K562 (cell line): ENCODE results near the gene SIM2. TPM values are rescaled to one million over a fixed set of nuclear protein-coding genes. Genes with fewer than 3 reads are reported as not detected.
A peak's percentile ranks its signal among the peaks of the same experiment; 100 is the strongest.

Experiments used
- ATAC-seq: fragments of 200-7000 bp; cut with Tn5 transposase; 3 replicates; pipeline ENCODE4 v1.9.1; 2020; ENCODE audit warnings: moderate library complexity
- BruUV-seq: library from RNA; stranded (reverse); fragments of 400-500 nt; replicated peaks from 2 replicates; lab custom pipeline; 2021; lab: Mats Ljungman, UMichigan
- CTCF ChIA-PET: fragments of 300-600 bp; formaldehyde crosslinking; extraction: SDS; loops from one replicate; lab custom pipeline; 2021; ENCODE audit warnings: low intra/inter-chr PET ratio; lab: Yijun Ruan, JAX
- POLR2A ChIA-PET: fragments of 300-600, 350-650 bp; sonication (Branson Sonifier 250); formaldehyde crosslinking; extraction: SDS; loops from one replicate; lab custom pipeline; 2021; ENCODE audit warnings: antibody characterized with exemption, inconsistent platforms; lab: Yijun Ruan, JAX
- DNase-seq, 4 experiments: peaks; one replicate each; pipeline versions ENCODE4 v3.0.0 to v3.0.0-alpha.2; 2011 to 2018; ENCODE audit warnings: low spot score in 3 of 4, mixed read lengths in 3 of 4; ENCODE audit errors: extremely low read depth in 1 of 4
- FAIRE-seq: peaks from 2 replicates; lab custom pipeline; 2011; peaks lifted over from hg19 to GRCh38; lab: Jason Lieb, UNC
- H2AFZ ChIP-seq: 2 replicates; pipeline ENCODE4 v1.6.0; 2011; ENCODE audit warnings: low read depth, low read length, control low read depth, inconsistent platforms
- H3K27ac ChIP-seq: fragments of 200-600 bp; 3 replicates; pipeline ENCODE4 v1.8.0; 2011; ENCODE audit warnings: low read depth, mild to moderate bottlenecking, control low read depth, inconsistent platforms, low read length, moderate library complexity, mixed read lengths; ENCODE audit errors: extremely low read depth
- H3K27me3 ChIP-seq, 2 experiments: fragments of 300-600 bp in 1 of 2; 2 replicates in 1 of 2; 3 replicates in 1 of 2; pipeline versions ENCODE4 v1.6.0 to v1.8.0; 2011; ENCODE audit warnings: inconsistent platforms in 2 of 2, low read length in 2 of 2, mild to moderate bottlenecking in 1 of 2, mixed read lengths in 1 of 2, moderate library complexity in 1 of 2; ENCODE audit not compliant: control insufficient read depth in 2 of 2, insufficient read depth in 2 of 2
- H3K36me3 ChIP-seq: fragments of 300-600 bp; 3 replicates; pipeline ENCODE4 v1.8.0; 2011; ENCODE audit warnings: mild to moderate bottlenecking, low read length, inconsistent platforms; ENCODE audit not compliant: control insufficient read depth, insufficient read depth
- H3K4me1 ChIP-seq, 2 experiments: fragments of 200-600 bp in 1 of 2; replicated peaks in 1 of 2; 2 replicates in 1 of 2; 3 replicates in 1 of 2; pipeline versions ENCODE4 v1.5.1 to v1.8.0; 2011; ENCODE audit warnings: inconsistent platforms in 2 of 2, low read length in 2 of 2, mild to moderate bottlenecking in 1 of 2, mixed read lengths in 1 of 2, moderate library complexity in 1 of 2; ENCODE audit not compliant: control insufficient read depth in 2 of 2, insufficient read depth in 2 of 2
- H3K4me2 ChIP-seq: 2 replicates; pipeline ENCODE4 v1.6.1; 2011; ENCODE audit warnings: low read length, control low read depth, inconsistent platforms, mixed read lengths; ENCODE audit not compliant: insufficient read depth
- H3K4me3 ChIP-seq: fragments of 200-600 bp; sonication (generic), shearing (Covaris generic); 2 replicates; pipeline ENCODE4 v1.5.1; 2016; ENCODE audit warnings: control low read depth, inconsistent platforms
- H3K79me2 ChIP-seq: fragments of 200-600 bp; 3 replicates; pipeline ENCODE4 v1.8.0; 2011; ENCODE audit warnings: low read length, inconsistent platforms; ENCODE audit not compliant: control insufficient read depth, insufficient read depth
- H3K9ac ChIP-seq, 2 experiments: 2 replicates each; pipeline versions ENCODE4 v1.6.0 to v1.6.1; 2011; ENCODE audit warnings: low read depth in 2 of 2, low read length in 2 of 2, control low read depth in 1 of 2, inconsistent platforms in 1 of 2, mild to moderate bottlenecking in 1 of 2, mixed read lengths in 1 of 2; ENCODE audit not compliant: insufficient read depth in 1 of 2
- H3K9me1 ChIP-seq: one replicate; pipeline ENCODE4 v1.6.0; 2011; ENCODE audit warnings: inconsistent platforms, mild to moderate bottlenecking, low read length, moderate library complexity; ENCODE audit not compliant: control insufficient read depth, insufficient read depth
- H3K9me3 ChIP-seq: replicated peaks from 2 replicates; pipeline ENCODE4 v1.5.1; 2011; ENCODE audit warnings: low read depth, low read length, inconsistent platforms; ENCODE audit not compliant: control insufficient read depth, insufficient read depth
- H4K20me1 ChIP-seq: replicated peaks from 2 replicates; pipeline ENCODE4 v1.6.1; 2011; ENCODE audit warnings: low read length, inconsistent platforms, mixed read lengths; ENCODE audit not compliant: control insufficient read depth, insufficient read depth
- ADNP ChIP-seq: fragments of 200-800 bp; sonication (Bioruptor generic); IDR thresholded peaks from 2 replicates; pipeline ENCODE4 v1.6.1; 2016; ENCODE audit warnings: missing genetic modification characterization, missing compliant biosample characterization
- BCOR ChIP-seq: fragments of 450-650 bp; IDR thresholded peaks from 2 replicates; pipeline ENCODE4 v1.6.1; 2016
- MECOM ChIP-seq: fragments of 250-450 bp; sonication (Bioruptor Pico); IDR thresholded peaks from 2 replicates; pipeline ENCODE4 v1.8.0; 2022; ENCODE audit warnings: inconsistent platforms
- ZNF174 ChIP-seq: fragments of 250-450 bp; sonication (Bioruptor Pico); IDR thresholded peaks from 2 replicates; pipeline ENCODE4 v1.4.0; 2020; ENCODE audit warnings: mild to moderate bottlenecking
- WGBS: fragments of 100-300 bp; shearing (Covaris generic); methylation state at CpG from one replicate; pipeline ENCODE4 v1.1.6; 2016; ENCODE audit warnings: low coverage, mixed read lengths; ENCODE audit not compliant: insufficient coverage; ENCODE audit errors: missing lambda C conversion rate; 5-methylcytosine and 5-hydroxymethylcytosine counted together
- in situ Hi-C: fragments of 300-500 bp; cut with MboI; formaldehyde crosslinking; loops from 4 replicates; pipeline ENCODE4 v1.15.0; 2018; ENCODE audit warnings: inconsistent platforms, mixed read lengths
- intact Hi-C: fragments of 100-400 bp; cut with micrococcal nuclease; formaldehyde crosslinking; loops from 2 replicates; pipeline ENCODE4 v1.14.2; 2022
- polyA plus RNA-seq, 8 experiments: library from polyadenylated mRNA; depleted of rRNA in 4 of 8; stranded (reverse) in 5 of 8; unstranded in 3 of 8; fragments of >200 nt; fragmentation: Nextera tagmentation in 2 of 8; fragmentation: Illumina TruSeq in 1 of 8; extraction: Ambion mirVana in 2 of 8; extraction: Trizol in 1 of 8; gene quantifications; 2 replicates each; pipeline versions ENCODE4 v1.2.1 to v1.2.3, GENCODE V29; 2011 to 2014; ENCODE audit warnings: inconsistent platforms in 1 of 8, missing spikeins in 1 of 8
- total RNA-seq, 7 experiments: library from RNA; depleted of rRNA in 6 of 7; stranded (reverse); fragments of >200 nt in 6 of 7; fragmentation: Illumina TruSeq in 2 of 7; extraction: Trizol in 2 of 7; gene quantifications; 2 replicates each; pipeline versions ENCODE4 v1.2.1 to v1.2.3, GENCODE V29; 2011 to 2021; ENCODE audit warnings: low replicate concordance in 1 of 7
- TF ChIP-seq, protein P1 (sequence below): fragments of 250-450 bp; sonication (Bioruptor Pico); IDR thresholded peaks from 2 replicates; pipeline ENCODE4 v1.4.0; 2020
- TF ChIP-seq, protein P2 (sequence below): fragments of 450-650 bp; formaldehyde crosslinking; IDR thresholded peaks from 2 replicates; pipeline ENCODE4 v1.4.0; 2020; ENCODE audit warnings: mild to moderate bottlenecking, mixed read lengths
- TF ChIP-seq, protein P3 (sequence below), 2 experiments: fragments of 450-650 bp in 1 of 2; sonication (generic) in 1 of 2; formaldehyde crosslinking in 1 of 2; IDR thresholded peaks in 1 of 2; conservative IDR thresholded peaks in 1 of 2; 2 replicates each; pipeline versions ENCODE4 v1.6.1 to v1.8.1; 2016 to 2023; ENCODE audit warnings: mild to moderate bottlenecking in 2 of 2, moderate library complexity in 2 of 2, inconsistent platforms in 1 of 2, missing genetic modification reagents in 1 of 2
- TF ChIP-seq, protein P4 (sequence below): sonication (generic); formaldehyde crosslinking; IDR thresholded peaks from 2 replicates; pipeline ENCODE4 v1.9.0; 2022; ENCODE audit warnings: mild to moderate bottlenecking, missing genetic modification reagents
- TF ChIP-seq, protein P5 (sequence below): sonication (generic); formaldehyde crosslinking; IDR thresholded peaks from 2 replicates; pipeline ENCODE4 v1.9.0; 2022; ENCODE audit warnings: mild to moderate bottlenecking, missing genetic modification reagents

Gene SIM2
- total and polyA plus RNA-seq, 9 of the 15 experiments (the other 6 are each of a cell fraction or from before 2014, with no cell fraction given) = 0.07 to 0.11 (median 0.08) TPM; not detected in 6

DNA sequence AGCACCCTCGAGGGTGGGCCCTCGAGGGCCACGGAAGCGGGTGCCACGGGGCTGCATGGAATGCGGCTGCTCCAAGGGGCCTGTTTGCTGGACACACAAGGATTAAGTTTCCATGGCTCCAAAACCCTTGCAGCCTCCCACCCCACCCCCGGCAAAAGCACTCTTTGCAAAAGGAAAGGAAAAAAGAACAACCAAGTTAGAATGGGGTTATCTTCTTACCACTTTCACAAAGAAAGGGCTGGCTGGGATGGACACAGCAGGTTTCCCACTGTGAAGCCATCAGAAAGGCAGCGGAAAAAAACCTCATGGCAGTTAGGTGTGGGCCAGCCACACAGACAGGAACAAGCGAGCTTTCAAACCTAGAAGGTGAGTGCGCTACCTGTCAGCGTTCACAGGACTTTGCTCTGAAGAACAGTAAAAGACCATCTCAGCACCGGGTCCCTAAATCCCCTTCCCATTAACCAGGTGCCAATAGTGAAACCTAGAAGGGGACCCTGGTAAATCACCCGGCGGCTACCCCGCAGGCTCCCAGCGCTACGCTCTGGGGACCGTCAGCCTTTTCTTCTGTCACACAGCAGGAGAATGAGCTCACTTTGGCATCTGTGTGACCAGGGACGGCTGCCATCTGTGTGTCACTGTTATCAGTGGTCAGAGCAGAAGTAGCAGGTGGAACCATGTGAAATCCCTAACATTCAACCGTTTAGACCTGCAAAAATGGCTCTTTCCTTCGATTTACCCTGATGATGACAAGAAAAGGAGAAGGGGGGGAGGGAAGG is 93.0 kb downstream of the SIM2 start (continued):
- TF ChIP-seq BCOR (no peak), ZNF174 (CRISPR knock-in tag) (no peak)

DNA sequence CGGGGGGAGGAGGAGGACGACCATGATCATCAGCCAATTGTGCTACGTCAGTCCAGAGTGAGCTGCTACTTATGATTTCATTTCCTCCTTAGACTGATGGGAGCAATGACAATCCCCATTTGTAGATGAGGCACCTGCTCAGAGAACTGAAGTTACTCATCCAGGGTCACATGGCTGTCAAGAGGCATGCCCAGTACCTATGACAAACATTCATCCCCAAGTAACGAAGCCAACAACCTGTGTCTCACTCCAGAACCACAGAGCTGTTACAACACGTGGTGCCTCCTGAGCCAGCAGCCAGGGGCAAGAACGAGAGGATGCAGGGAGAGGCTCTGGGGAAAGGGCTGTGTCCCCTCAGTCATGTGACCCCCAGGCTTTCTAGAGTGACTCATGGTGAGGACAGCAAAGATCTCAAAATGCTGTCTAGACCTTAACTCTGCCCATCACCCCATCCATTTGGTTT is 93.6 kb downstream of the SIM2 start:
- no peak overlapping the region for H3K27ac ChIP-seq
- no peaks in the 10 kb centered on the region for H4K20me1 ChIP-seq
- H2AFZ ChIP-seq = no peak overlapping the region
- POLR2A ChIA-PET = interaction anchor here (0.6 to 0.8 kb wide), 2 partner anchors 19 to 1348 kb away, joined by 4 read pairs; no protein-coding TSS in a partner anchor
- no peak overlapping the region for H3K4me2 ChIP-seq
- DNase-seq = no peak
- no peaks in the 10 kb centered on the region for H3K27me3 ChIP-seq
- intact Hi-C loops (no loop called here), in situ Hi-C loops (no loop called here)
- no peak for FAIRE-seq
- H3K36me3 ChIP-seq = no peaks in the 10 kb centered on the region
- peaks cover 0 to 3% of the 10 kb centered on the region in 2 experiments; a peak in 2 of 5 replicates for H3K4me1 ChIP-seq
- no peak overlapping the region for H3K4me3 ChIP-seq
- H3K9ac ChIP-seq = no peak overlapping the region
- peaks cover under 1% of the 10 kb centered on the region for H3K9me3 ChIP-seq
- ATAC-seq = no peak; the same call in 2 of the 3 replicates
- no peaks in the 10 kb centered on the region for H3K79me2 ChIP-seq
- CTCF ChIA-PET = no interaction called here
- no TSS peak for BruUV-seq
- WGBS = 10% methylated on average over 3 of the region's 6 CpGs
- no peaks in the 10 kb centered on the region for H3K9me1 ChIP-seq
- TF ChIP-seq, protein P1, sequence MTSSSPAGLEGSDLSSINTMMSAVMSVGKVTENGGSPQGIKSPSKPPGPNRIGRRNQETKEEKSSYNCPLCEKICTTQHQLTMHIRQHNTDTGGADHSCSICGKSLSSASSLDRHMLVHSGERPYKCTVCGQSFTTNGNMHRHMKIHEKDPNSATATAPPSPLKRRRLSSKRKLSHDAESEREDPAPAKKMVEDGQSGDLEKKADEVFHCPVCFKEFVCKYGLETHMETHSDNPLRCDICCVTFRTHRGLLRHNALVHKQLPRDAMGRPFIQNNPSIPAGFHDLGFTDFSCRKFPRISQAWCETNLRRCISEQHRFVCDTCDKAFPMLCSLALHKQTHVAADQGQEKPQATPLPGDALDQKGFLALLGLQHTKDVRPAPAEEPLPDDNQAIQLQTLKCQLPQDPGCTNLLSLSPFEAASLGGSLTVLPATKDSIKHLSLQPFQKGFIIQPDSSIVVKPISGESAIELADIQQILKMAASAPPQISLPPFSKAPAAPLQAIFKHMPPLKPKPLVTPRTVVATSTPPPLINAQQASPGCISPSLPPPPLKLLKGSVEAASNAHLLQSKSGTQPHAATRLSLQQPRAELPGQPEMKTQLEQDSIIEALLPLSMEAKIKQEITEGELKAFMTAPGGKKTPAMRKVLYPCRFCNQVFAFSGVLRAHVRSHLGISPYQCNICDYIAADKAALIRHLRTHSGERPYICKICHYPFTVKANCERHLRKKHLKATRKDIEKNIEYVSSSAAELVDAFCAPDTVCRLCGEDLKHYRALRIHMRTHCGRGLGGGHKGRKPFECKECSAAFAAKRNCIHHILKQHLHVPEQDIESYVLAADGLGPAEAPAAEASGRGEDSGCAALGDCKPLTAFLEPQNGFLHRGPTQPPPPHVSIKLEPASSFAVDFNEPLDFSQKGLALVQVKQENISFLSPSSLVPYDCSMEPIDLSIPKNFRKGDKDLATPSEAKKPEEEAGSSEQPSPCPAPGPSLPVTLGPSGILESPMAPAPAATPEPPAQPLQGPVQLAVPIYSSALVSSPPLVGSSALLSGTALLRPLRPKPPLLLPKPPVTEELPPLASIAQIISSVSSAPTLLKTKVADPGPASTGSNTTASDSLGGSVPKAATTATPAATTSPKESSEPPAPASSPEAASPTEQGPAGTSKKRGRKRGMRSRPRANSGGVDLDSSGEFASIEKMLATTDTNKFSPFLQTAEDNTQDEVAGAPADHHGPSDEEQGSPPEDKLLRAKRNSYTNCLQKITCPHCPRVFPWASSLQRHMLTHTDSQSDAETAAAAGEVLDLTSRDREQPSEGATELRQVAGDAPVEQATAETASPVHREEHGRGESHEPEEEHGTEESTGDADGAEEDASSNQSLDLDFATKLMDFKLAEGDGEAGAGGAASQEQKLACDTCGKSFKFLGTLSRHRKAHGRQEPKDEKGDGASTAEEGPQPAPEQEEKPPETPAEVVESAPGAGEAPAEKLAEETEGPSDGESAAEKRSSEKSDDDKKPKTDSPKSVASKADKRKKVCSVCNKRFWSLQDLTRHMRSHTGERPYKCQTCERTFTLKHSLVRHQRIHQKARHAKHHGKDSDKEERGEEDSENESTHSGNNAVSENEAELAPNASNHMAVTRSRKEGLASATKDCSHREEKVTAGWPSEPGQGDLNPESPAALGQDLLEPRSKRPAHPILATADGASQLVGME (CRISPR knock-in tag) = no peak
- TF ChIP-seq, protein P2, sequence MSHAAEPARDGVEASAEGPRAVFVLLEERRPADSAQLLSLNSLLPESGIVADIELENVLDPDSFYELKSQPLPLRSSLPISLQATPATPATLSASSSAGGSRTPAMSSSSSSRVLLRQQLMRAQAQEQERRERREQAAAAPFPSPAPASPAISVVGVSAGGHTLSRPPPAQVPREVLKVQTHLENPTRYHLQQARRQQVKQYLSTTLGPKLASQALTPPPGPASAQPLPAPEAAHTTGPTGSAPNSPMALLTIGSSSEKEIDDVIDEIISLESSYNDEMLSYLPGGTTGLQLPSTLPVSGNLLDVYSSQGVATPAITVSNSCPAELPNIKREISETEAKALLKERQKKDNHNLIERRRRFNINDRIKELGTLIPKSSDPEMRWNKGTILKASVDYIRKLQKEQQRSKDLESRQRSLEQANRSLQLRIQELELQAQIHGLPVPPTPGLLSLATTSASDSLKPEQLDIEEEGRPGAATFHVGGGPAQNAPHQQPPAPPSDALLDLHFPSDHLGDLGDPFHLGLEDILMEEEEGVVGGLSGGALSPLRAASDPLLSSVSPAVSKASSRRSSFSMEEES (CRISPR knock-in tag) = peak; percentile 45
- TF ChIP-seq ADNP = no peak
- TF ChIP-seq, protein P3, sequence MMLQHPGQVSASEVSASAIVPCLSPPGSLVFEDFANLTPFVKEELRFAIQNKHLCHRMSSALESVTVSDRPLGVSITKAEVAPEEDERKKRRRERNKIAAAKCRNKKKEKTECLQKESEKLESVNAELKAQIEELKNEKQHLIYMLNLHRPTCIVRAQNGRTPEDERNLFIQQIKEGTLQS (IDR thresholded peaks at IDR 0.05) = peak; percentile 41; the same call in 1 of the 2 replicates
- TF ChIP-seq, protein P3 (CRISPR knock-in tag; conservative IDR thresholded peaks at IDR 0.05) = no peak
- TF ChIP-seq, protein P4, sequence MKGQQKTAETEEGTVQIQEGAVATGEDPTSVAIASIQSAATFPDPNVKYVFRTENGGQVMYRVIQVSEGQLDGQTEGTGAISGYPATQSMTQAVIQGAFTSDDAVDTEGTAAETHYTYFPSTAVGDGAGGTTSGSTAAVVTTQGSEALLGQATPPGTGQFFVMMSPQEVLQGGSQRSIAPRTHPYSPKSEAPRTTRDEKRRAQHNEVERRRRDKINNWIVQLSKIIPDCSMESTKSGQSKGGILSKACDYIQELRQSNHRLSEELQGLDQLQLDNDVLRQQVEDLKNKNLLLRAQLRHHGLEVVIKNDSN (CRISPR knock-in tag) = peak; percentile 70
- TF ChIP-seq MECOM (CRISPR knock-in tag) = no peak
- TF ChIP-seq, protein P5, sequence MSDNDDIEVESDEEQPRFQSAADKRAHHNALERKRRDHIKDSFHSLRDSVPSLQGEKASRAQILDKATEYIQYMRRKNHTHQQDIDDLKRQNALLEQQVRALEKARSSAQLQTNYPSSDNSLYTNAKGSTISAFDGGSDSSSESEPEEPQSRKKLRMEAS (CRISPR knock-in tag) = peak; percentile 25; the same call in 1 of the 2 replicates
